K562 (cell line): ENCODE results near the gene ATP5F1C. TPM values are rescaled to one million over a fixed set of nuclear protein-coding genes. Genes with fewer than 3 reads are reported as not detected.

ENCODE experiments used
- ATAC-seq: fragments of 200-7000 bp; cut with Tn5 transposase; 3 replicates; pipeline ENCODE4 v1.9.1; 2020; ENCODE audit warnings: moderate library complexity
- BruUV-seq: library from RNA; stranded (reverse); fragments of 400-500 nt; replicated peaks from 2 replicates; lab custom pipeline; 2021; lab: Mats Ljungman, UMichigan
- CTCF ChIA-PET: fragments of 300-600 bp; formaldehyde crosslinking; extraction: SDS; loops from one replicate; lab custom pipeline; 2021; ENCODE audit warnings: low intra/inter-chr PET ratio; lab: Yijun Ruan, JAX
- POLR2A ChIA-PET: fragments of 300-600, 350-650 bp; sonication (Branson Sonifier 250); formaldehyde crosslinking; extraction: SDS; loops from one replicate; lab custom pipeline; 2021; ENCODE audit warnings: antibody characterized with exemption, inconsistent platforms; lab: Yijun Ruan, JAX
- DNase-seq, 4 experiments: peaks; one replicate each; pipeline versions ENCODE4 v3.0.0 to v3.0.0-alpha.2; 2011 to 2018; ENCODE audit warnings: low spot score in 3 of 4, mixed read lengths in 3 of 4; ENCODE audit errors: extremely low read depth in 1 of 4
- FAIRE-seq: peaks from 2 replicates; lab custom pipeline; 2011; peaks lifted over from hg19 to GRCh38; lab: Jason Lieb, UNC
- H2AFZ ChIP-seq: 2 replicates; pipeline ENCODE4 v1.6.0; 2011; ENCODE audit warnings: low read depth, low read length, control low read depth, inconsistent platforms
- H3K27ac ChIP-seq: fragments of 200-600 bp; 3 replicates; pipeline ENCODE4 v1.8.0; 2011; ENCODE audit warnings: low read depth, mild to moderate bottlenecking, control low read depth, inconsistent platforms, low read length, moderate library complexity, mixed read lengths; ENCODE audit errors: extremely low read depth
- H3K27me3 ChIP-seq, 2 experiments: fragments of 300-600 bp in 1 of 2; 2 replicates in 1 of 2; 3 replicates in 1 of 2; pipeline versions ENCODE4 v1.6.0 to v1.8.0; 2011; ENCODE audit warnings: inconsistent platforms in 2 of 2, low read length in 2 of 2, mild to moderate bottlenecking in 1 of 2, mixed read lengths in 1 of 2, moderate library complexity in 1 of 2; ENCODE audit not compliant: control insufficient read depth in 2 of 2, insufficient read depth in 2 of 2
- H3K36me3 ChIP-seq: fragments of 300-600 bp; 3 replicates; pipeline ENCODE4 v1.8.0; 2011; ENCODE audit warnings: mild to moderate bottlenecking, low read length, inconsistent platforms; ENCODE audit not compliant: control insufficient read depth, insufficient read depth
- H3K4me1 ChIP-seq, 2 experiments: fragments of 200-600 bp in 1 of 2; replicated peaks in 1 of 2; 2 replicates in 1 of 2; 3 replicates in 1 of 2; pipeline versions ENCODE4 v1.5.1 to v1.8.0; 2011; ENCODE audit warnings: inconsistent platforms in 2 of 2, low read length in 2 of 2, mild to moderate bottlenecking in 1 of 2, mixed read lengths in 1 of 2, moderate library complexity in 1 of 2; ENCODE audit not compliant: control insufficient read depth in 2 of 2, insufficient read depth in 2 of 2
- H3K4me2 ChIP-seq: 2 replicates; pipeline ENCODE4 v1.6.1; 2011; ENCODE audit warnings: low read length, control low read depth, inconsistent platforms, mixed read lengths; ENCODE audit not compliant: insufficient read depth
- H3K4me3 ChIP-seq: fragments of 200-600 bp; sonication (generic), shearing (Covaris generic); 2 replicates; pipeline ENCODE4 v1.5.1; 2016; ENCODE audit warnings: control low read depth, inconsistent platforms
- H3K79me2 ChIP-seq: fragments of 200-600 bp; 3 replicates; pipeline ENCODE4 v1.8.0; 2011; ENCODE audit warnings: low read length, inconsistent platforms; ENCODE audit not compliant: control insufficient read depth, insufficient read depth
- H3K9ac ChIP-seq, 2 experiments: 2 replicates each; pipeline versions ENCODE4 v1.6.0 to v1.6.1; 2011; ENCODE audit warnings: low read depth in 2 of 2, low read length in 2 of 2, control low read depth in 1 of 2, inconsistent platforms in 1 of 2, mild to moderate bottlenecking in 1 of 2, mixed read lengths in 1 of 2; ENCODE audit not compliant: insufficient read depth in 1 of 2
- H3K9me1 ChIP-seq: one replicate; pipeline ENCODE4 v1.6.0; 2011; ENCODE audit warnings: inconsistent platforms, mild to moderate bottlenecking, low read length, moderate library complexity; ENCODE audit not compliant: control insufficient read depth, insufficient read depth
- H3K9me3 ChIP-seq: replicated peaks from 2 replicates; pipeline ENCODE4 v1.5.1; 2011; ENCODE audit warnings: low read depth, low read length, inconsistent platforms; ENCODE audit not compliant: control insufficient read depth, insufficient read depth
- H4K20me1 ChIP-seq: replicated peaks from 2 replicates; pipeline ENCODE4 v1.6.1; 2011; ENCODE audit warnings: low read length, inconsistent platforms, mixed read lengths; ENCODE audit not compliant: control insufficient read depth, insufficient read depth
- NR1H2 ChIP-seq: sonication (generic); formaldehyde crosslinking; IDR thresholded peaks from 2 replicates; pipeline ENCODE4 v1.4.0; 2020; ENCODE audit warnings: mild to moderate bottlenecking, missing genetic modification reagents
- RUNX1 ChIP-seq: sonication (generic); IDR thresholded peaks from 2 replicates; pipeline ENCODE4 v1.6.1; 2016; ENCODE audit warnings: antibody characterized with exemption, low read depth
- SIN3A ChIP-seq, 2 experiments: fragments of 150-350 bp in 1 of 2; IDR thresholded peaks; 2 replicates each; pipeline ENCODE4 v1.6.1; 2011 to 2016; ENCODE audit warnings: borderline replicate concordance in 2 of 2, low read depth in 2 of 2, low read length in 2 of 2, mild to moderate bottlenecking in 2 of 2, moderate library complexity in 2 of 2; ENCODE audit not compliant: control insufficient read depth in 1 of 2
- SLC30A9 ChIP-seq: fragments of 250-450 bp; sonication (Bioruptor Pico); IDR thresholded peaks from 2 replicates; pipeline ENCODE4 v1.8.0; 2022; ENCODE audit warnings: mild to moderate bottlenecking, moderate library complexity
- SMARCB1 ChIP-seq: IDR thresholded peaks from 2 replicates; pipeline ENCODE4 v1.6.1; 2011; ENCODE audit warnings: improper control_type of control experiment, low read depth; ENCODE audit not compliant: insufficient read length
- ZBED1 ChIP-seq: IDR thresholded peaks from 2 replicates; pipeline ENCODE4 v1.6.1; 2014
- ZNF668 ChIP-seq: fragments of 250-450 bp; sonication (Bioruptor Pico); IDR thresholded peaks from 2 replicates; pipeline ENCODE4 v1.8.0; 2022; ENCODE audit warnings: mild to moderate bottlenecking, inconsistent platforms
- WGBS: fragments of 100-300 bp; shearing (Covaris generic); methylation state at CpG from one replicate; pipeline ENCODE4 v1.1.6; 2016; ENCODE audit warnings: low coverage, mixed read lengths; ENCODE audit not compliant: insufficient coverage; ENCODE audit errors: missing lambda C conversion rate; 5-methylcytosine and 5-hydroxymethylcytosine counted together
- in situ Hi-C: fragments of 300-500 bp; cut with MboI; formaldehyde crosslinking; loops from 4 replicates; pipeline ENCODE4 v1.15.0; 2018; ENCODE audit warnings: inconsistent platforms, mixed read lengths
- intact Hi-C: fragments of 100-400 bp; cut with micrococcal nuclease; formaldehyde crosslinking; loops from 2 replicates; pipeline ENCODE4 v1.14.2; 2022
- polyA plus RNA-seq, 8 experiments: library from polyadenylated mRNA; depleted of rRNA in 4 of 8; stranded (reverse) in 5 of 8; unstranded in 3 of 8; fragments of >200 nt; fragmentation: Nextera tagmentation in 2 of 8; fragmentation: Illumina TruSeq in 1 of 8; extraction: Ambion mirVana in 2 of 8; extraction: Trizol in 1 of 8; gene quantifications; 2 replicates each; pipeline versions ENCODE4 v1.2.1 to v1.2.3, GENCODE V29; 2011 to 2014; ENCODE audit warnings: inconsistent platforms in 1 of 8, missing spikeins in 1 of 8
- total RNA-seq, 7 experiments: library from RNA; depleted of rRNA in 6 of 7; stranded (reverse); fragments of >200 nt in 6 of 7; fragmentation: Illumina TruSeq in 2 of 7; extraction: Trizol in 2 of 7; gene quantifications; 2 replicates each; pipeline versions ENCODE4 v1.2.1 to v1.2.3, GENCODE V29; 2011 to 2021; ENCODE audit warnings: low replicate concordance in 1 of 7
- TF ChIP-seq, protein P1 (sequence below): fragments of 250-450 bp; sonication (Bioruptor Pico); IDR thresholded peaks from 2 replicates; pipeline ENCODE4 v1.5.0; 2021; ENCODE audit warnings: mild to moderate bottlenecking, moderate library complexity
- TF ChIP-seq, protein P2 (sequence below): IDR thresholded peaks from 2 replicates; pipeline ENCODE4 v1.6.1; 2016; ENCODE audit warnings: missing genetic modification characterization, missing compliant biosample characterization

Gene ATP5F1C
- total and polyA plus RNA-seq, 9 of the 15 experiments (the other 6 are each of a cell fraction or from before 2014, with no cell fraction given) = 389 to 1,475 (median 559) TPM

DNA sequence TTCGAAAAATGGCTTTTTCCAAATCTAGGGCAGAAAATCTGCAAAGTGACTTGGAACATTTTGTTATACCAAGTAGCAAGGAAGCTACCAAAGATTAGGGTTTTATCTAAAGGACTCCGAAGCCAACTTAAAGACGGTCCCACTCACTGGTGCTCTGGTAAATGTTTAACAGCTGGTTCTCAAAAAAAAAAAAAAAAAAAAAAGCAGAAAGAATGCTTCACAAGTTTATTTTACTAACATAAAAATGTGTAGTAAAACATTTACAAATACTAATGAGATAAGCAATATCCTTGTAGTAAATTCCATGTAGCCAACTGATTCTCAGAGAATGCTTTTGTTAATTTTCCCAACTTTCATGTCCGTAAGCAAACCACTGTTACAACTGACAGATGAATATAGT is 68.7 kb downstream of the ATP5F1C start:
- TF ChIP-seq ZNF668 (CRISPR knock-in tag) (no peak), NR1H2 (CRISPR knock-in tag) (no peak), SMARCB1 (no peak), SIN3A (IDR thresholded peaks at IDR 0.05; ENCODE audit: borderline replicate concordance in 2 of 2, control insufficient read depth in 1 of 2, low read depth in 2 of 2, low read length in 2 of 2) (no peak), SLC30A9 (CRISPR knock-in tag) (no peak), ZBED1 (no peak), RUNX1 (no peak)
- TF ChIP-seq, protein P1, sequence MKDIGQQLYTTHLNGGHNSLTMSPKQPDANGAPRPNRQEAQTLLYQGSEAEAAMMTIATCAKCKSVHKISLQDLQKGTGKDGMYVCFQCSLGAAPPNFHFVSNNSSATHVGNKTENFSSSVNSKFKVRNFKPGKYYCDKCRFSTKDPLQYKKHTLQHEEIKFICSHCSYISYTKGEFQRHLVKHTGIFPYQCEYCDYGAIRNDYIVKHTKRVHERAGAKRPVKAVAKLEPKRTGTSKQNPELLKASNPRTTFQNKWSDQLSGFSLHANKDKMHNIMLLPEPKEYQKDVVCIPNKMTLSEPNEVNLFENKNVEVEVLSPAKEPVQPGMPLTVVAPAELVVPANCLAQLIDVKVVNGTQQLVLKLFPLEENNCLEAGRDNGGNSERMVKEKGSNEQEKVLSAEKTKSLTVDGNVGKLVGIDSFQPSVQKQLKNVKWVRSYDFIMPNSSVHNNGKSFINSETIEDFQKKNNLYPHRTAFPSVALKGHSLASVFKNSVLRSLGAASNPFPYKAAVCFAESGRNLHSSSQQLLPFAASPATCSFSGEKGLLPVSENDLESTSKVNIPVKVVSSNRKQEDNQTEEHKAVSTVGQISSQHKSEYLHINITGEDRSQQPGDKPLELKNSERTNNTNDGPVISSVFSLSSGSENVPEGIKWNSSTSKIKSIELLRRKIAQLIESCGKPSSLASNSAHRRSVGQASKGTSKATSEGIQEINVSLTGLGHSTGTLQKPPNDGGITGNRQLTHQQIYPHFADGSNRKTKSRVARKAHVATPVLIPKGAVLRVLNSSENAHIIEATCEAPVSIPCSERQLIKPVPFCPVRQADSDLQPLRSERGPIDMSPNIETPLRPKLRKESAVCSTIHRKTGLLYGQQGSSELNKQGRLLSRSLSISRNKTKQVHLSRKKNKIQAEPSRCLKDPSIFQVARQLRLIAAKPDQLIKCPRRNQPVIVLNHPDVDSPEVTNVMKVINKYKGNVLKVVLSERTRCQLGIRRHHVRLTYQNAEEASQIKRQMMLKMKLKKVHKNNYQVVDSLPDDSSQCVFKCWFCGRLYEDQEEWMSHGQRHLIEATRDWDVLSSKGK (CRISPR knock-in tag) = no peak
- TF ChIP-seq, protein P2, sequence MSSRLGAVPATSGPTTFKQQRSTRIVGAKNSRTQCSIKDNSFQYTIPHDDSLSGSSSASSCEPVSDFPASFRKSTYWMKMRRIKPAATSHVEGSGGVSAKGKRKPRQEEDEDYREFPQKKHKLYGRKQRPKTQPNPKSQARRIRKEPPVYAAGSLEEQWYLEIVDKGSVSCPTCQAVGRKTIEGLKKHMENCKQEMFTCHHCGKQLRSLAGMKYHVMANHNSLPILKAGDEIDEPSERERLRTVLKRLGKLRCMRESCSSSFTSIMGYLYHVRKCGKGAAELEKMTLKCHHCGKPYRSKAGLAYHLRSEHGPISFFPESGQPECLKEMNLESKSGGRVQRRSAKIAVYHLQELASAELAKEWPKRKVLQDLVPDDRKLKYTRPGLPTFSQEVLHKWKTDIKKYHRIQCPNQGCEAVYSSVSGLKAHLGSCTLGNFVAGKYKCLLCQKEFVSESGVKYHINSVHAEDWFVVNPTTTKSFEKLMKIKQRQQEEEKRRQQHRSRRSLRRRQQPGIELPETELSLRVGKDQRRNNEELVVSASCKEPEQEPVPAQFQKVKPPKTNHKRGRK (tag) = no peak
- in situ Hi-C loops = loop anchor here (25.0 kb wide), 1 partner anchor 1056 kb away; no protein-coding TSS in a partner anchor
- CTCF ChIA-PET = no interaction called here

More for the DNA sequence above, 68.7 kb downstream of the ATP5F1C start:
- POLR2A ChIA-PET = no interaction called here
- H3K9me1 ChIP-seq = no peaks in the 10 kb centered on the region
- peaks cover 15% of the 10 kb centered on the region; the same call in 2 of the 3 replicates for H3K79me2 ChIP-seq
- ATAC-seq (no peak), DNase-seq (no peak), FAIRE-seq (no peak)
- intact Hi-C loops = no loop called here
- no TSS peak for BruUV-seq
- H3K9ac ChIP-seq = no peak overlapping the region
- no peak overlapping the region for H3K4me2 ChIP-seq
- H2AFZ ChIP-seq = no peak overlapping the region
- H3K27ac ChIP-seq = no peak overlapping the region
- H3K4me1 ChIP-seq = peaks cover 0 to 2% of the 10 kb centered on the region in 2 experiments; a peak in 2 of 5 replicates
- no peak overlapping the region for H3K4me3 ChIP-seq
- no peaks in the 10 kb centered on the region; the same call in 2 of the 3 replicates for H3K36me3 ChIP-seq
- H3K9me3 ChIP-seq = no peaks in the 10 kb centered on the region; the same call in 1 of the 2 replicates
- H3K27me3 ChIP-seq = no peaks in the 10 kb centered on the region
- no peaks in the 10 kb centered on the region for H4K20me1 ChIP-seq
- 45% methylated on average over 4 of the region's 4 CpGs for WGBS
